Measurements from ENCODE around the gene PCBP3.

DNA sequence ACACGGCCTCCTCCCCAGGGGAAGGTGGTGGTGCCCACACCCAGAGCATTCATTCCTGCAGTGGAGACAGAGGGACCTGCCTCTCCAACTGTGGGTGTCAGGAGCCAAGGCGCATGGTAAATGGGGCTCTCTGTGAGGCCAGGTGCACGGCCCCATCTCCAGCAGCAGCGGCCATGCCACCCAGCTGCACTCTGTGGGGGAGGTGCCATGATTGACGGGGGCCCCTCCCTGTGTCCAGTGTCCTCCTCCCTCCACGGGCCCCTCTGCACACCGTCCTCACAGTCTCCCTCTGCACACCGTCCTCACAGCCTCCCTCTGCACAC lies 254.5 kb downstream of the PCBP3 start:
- TF ChIP-seq CTCF (IDR thresholded peaks at IDR 0.05): no peak
- TF ChIP-seq ZFX (IDR thresholded peaks at IDR 0.05; ENCODE audit: borderline replicate concordance): no peak

All from 22Rv1 (cell line).